Hematopoietic multipotent progenitor cell treated with erythropoietin and hydrocortisone succinate and interleukin-3 and kit ligand, for 6 days (in vitro differentiated cells): ENCODE data around the gene INSIG1.

Experiments used
- DNase-seq: peaks from one replicate; pipeline ENCODE4 v3.0.0-alpha.2; 2015

The INSIG1 gene

GRCh38 chr7:155333346-155334234 is 35.9 kb downstream of the INSIG1 start:
- no peak for DNase-seq

GRCh38 chr7:155336812-155337602 is 39.3 kb downstream of the INSIG1 start:
- DNase-seq = no peak

GRCh38 chr7:155337946-155338631 is 40.4 kb downstream of the INSIG1 start:
- DNase-seq = no peak

- DNase-seq = no peak
These were observed 41.1 kb downstream of the INSIG1 start for GRCh38 chr7:155338632-155339320.

GRCh38 chr7:155339474-155339873 is 41.8 kb downstream of the INSIG1 start:
- no peak for DNase-seq

- DNase-seq = no peak
These were observed 42.4 kb downstream of the INSIG1 start for GRCh38 chr7:155340071-155340531.

GRCh38 chr7:155340721-155341120 is 43.0 kb downstream of the INSIG1 start:
- no peak for DNase-seq

GRCh38 chr7:155341463-155341983 is 43.8 kb downstream of the INSIG1 start:
- DNase-seq = no peak

GRCh38 chr7:155342313-155342712 is 44.6 kb downstream of the INSIG1 start:
- DNase-seq = no peak

- no peak for DNase-seq
These were observed 45.5 kb downstream of the INSIG1 start for GRCh38 chr7:155343150-155343549.

- DNase-seq = no peak
These were observed 46.0 kb downstream of the INSIG1 start for GRCh38 chr7:155343661-155344121.

GRCh38 chr7:155344270-155344617 is 46.6 kb downstream of the INSIG1 start:
- no peak for DNase-seq

GRCh38 chr7:155344618-155345433 is 47.1 kb downstream of the INSIG1 start:
- DNase-seq = peak; percentile 82

GRCh38 chr7:155345490-155345889 is 47.8 kb downstream of the INSIG1 start:
- no peak for DNase-seq

GRCh38 chr7:155346285-155346684 is 48.6 kb downstream of the INSIG1 start:
- no peak for DNase-seq

- DNase-seq = no peak
These were observed 51.1 kb downstream of the INSIG1 start for GRCh38 chr7:155348806-155349205.

GRCh38 chr7:155349601-155350331 is 52.1 kb downstream of the INSIG1 start:
- no peak for DNase-seq

GRCh38 chr7:155351120-155351870 is 53.6 kb downstream of the INSIG1 start:
- no peak for DNase-seq

GRCh38 chr7:155352076-155352752 is 54.5 kb downstream of the INSIG1 start:
- no peak for DNase-seq
